MCF 10A (cell line): ENCODE measurements around the gene PGAP6. TPM values are rescaled to one million over a fixed set of nuclear protein-coding genes. Genes with fewer than 3 reads are reported as not detected.
"Not testable (repeated sequence)": the region's sequence is repeated elsewhere in the genome, so short reads cannot be mapped to it uniquely, and the experiment has no call there.

Experiments used
- BruUV-seq: library from RNA; stranded (reverse); fragments of 400-500 nt; replicated peaks from 2 replicates; lab custom pipeline; 2021; lab: Mats Ljungman, UMichigan
- CTCF ChIA-PET: fragments of 300-600 bp; sonication (Branson Sonifier 250); formaldehyde crosslinking; extraction: SDS; loops from one replicate; lab custom pipeline; 2021; ENCODE audit warnings: antibody characterized with exemption, inconsistent platforms; lab: Yijun Ruan, JAX
- POLR2A ChIA-PET: fragments of 300-600, 350-650 bp; sonication (Branson Sonifier 250); formaldehyde crosslinking; extraction: SDS; loops from one replicate; lab custom pipeline; 2020; ENCODE audit warnings: antibody characterized with exemption, inconsistent platforms; lab: Yijun Ruan, JAX
- DNase-seq: peaks from one replicate; pipeline ENCODE4 v3.0.0-alpha.2; 2018; ENCODE audit not compliant: unreplicated experiment
- H3K27ac Mint-ChIP-seq: one replicate; pipeline ENCODE4 v1.8.0; 2022; ENCODE audit warnings: mild to moderate bottlenecking, low read depth, mixed read lengths; ENCODE audit not compliant: unreplicated experiment
- H3K27me3 Mint-ChIP-seq: one replicate; pipeline ENCODE4 v1.8.0; 2022; ENCODE audit warnings: mixed read lengths; ENCODE audit not compliant: insufficient read depth, unreplicated experiment
- H3K36me3 Mint-ChIP-seq: one replicate; pipeline ENCODE4 v1.8.0; 2022; ENCODE audit warnings: mild to moderate bottlenecking, moderate library complexity, mixed read lengths; ENCODE audit not compliant: insufficient read depth, unreplicated experiment
- H3K4me1 Mint-ChIP-seq: one replicate; pipeline ENCODE4 v1.8.0; 2022; ENCODE audit warnings: mixed read lengths; ENCODE audit not compliant: insufficient read depth, unreplicated experiment
- H3K4me3 Mint-ChIP-seq: one replicate; pipeline ENCODE4 v1.8.0; 2022; ENCODE audit warnings: mild to moderate bottlenecking, moderate library complexity, mixed read lengths; ENCODE audit not compliant: unreplicated experiment
- H3K9me3 Mint-ChIP-seq: one replicate; pipeline ENCODE4 v1.8.0; 2022; ENCODE audit warnings: mixed read lengths; ENCODE audit not compliant: unreplicated experiment
- intact Hi-C: fragments of 100-400 bp; cut with micrococcal nuclease; formaldehyde crosslinking; loops from 2 replicates; pipeline ENCODE4 v1.14.1; 2022
- total RNA-seq: library from RNA; stranded (reverse); gene quantifications from 2 replicates; pipeline ENCODE4 v1.2.3, GENCODE V29; 2022
- TF ChIP-seq, protein P1 (sequence below): fragments of 200-600 bp; IDR thresholded peaks from one replicate; pipeline ENCODE4 v1.8.0; 2022; ENCODE audit warnings: antibody characterized with exemption, mild to moderate bottlenecking; ENCODE audit not compliant: unreplicated experiment

The PGAP6 gene
- total RNA-seq, 1 experiment from 2014 or later: 18.3 TPM

DNA sequence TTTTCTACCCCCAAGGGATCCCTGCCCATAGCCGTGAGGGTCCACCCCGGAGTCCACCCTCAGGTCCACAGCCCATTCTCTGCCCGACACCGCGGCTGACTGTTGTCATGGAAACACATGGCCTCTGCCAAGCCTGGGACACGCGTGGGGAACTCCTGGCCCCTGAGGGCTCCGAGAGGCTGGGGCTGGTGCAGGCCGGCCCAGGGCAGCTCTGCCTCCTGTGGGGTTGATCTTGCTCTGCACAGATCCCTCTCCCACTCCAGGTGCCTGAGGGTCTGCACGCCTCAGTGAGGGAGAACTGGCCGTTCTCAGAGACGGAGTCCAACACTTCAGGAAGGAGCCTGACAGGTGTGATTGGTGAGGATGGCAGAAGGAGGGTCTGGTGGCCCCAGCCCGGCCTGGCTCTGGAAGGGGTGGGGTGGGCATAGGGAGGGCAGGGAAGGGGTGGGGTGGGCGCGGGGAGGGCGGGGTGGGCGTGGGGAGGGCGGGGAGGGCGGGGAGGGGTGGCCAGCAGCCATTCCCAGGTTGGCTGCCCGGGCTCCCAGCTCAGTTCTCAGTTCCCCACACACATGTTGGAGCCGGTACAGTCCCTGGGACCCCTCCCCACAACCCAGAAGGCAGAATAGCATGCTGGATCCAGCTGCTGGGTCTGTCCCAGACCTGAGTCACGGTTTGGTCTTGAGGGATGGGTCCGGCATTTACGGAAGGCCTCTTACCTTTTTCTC lies 17.9 kb downstream of the PGAP6 start:
- TF ChIP-seq, protein P1, sequence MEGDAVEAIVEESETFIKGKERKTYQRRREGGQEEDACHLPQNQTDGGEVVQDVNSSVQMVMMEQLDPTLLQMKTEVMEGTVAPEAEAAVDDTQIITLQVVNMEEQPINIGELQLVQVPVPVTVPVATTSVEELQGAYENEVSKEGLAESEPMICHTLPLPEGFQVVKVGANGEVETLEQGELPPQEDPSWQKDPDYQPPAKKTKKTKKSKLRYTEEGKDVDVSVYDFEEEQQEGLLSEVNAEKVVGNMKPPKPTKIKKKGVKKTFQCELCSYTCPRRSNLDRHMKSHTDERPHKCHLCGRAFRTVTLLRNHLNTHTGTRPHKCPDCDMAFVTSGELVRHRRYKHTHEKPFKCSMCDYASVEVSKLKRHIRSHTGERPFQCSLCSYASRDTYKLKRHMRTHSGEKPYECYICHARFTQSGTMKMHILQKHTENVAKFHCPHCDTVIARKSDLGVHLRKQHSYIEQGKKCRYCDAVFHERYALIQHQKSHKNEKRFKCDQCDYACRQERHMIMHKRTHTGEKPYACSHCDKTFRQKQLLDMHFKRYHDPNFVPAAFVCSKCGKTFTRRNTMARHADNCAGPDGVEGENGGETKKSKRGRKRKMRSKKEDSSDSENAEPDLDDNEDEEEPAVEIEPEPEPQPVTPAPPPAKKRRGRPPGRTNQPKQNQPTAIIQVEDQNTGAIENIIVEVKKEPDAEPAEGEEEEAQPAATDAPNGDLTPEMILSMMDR: no peak
- H3K4me3 Mint-ChIP-seq: no peak overlapping the region
- CTCF ChIA-PET: interaction anchor here (0.6 to 2.3 kb wide), 7 partner anchors 14 to 267 kb away, joined by 3 to 8 read pairs (median 3); no protein-coding TSS in a partner anchor
- intact Hi-C loops: loop anchor here (2.0 kb wide), 1 partner anchor 135 kb away; the partner anchor contains the start of gene LUC7L
- POLR2A ChIA-PET: interaction anchor here (0.7 kb wide), 1 partner anchor 78 kb away, joined by 4 read pairs; no protein-coding TSS in a partner anchor
- H3K9me3 Mint-ChIP-seq: no peaks in the 10 kb centered on the region
- H3K27me3 Mint-ChIP-seq: no peaks in the 10 kb centered on the region
- no peaks in the 10 kb centered on the region for H3K4me1 Mint-ChIP-seq
- peaks cover 12% of the 10 kb centered on the region for H3K36me3 Mint-ChIP-seq
- H3K27ac Mint-ChIP-seq: peak overlapping the region; percentile 51
- DNase-seq: no peak
- no TSS peak for BruUV-seq

DNA sequence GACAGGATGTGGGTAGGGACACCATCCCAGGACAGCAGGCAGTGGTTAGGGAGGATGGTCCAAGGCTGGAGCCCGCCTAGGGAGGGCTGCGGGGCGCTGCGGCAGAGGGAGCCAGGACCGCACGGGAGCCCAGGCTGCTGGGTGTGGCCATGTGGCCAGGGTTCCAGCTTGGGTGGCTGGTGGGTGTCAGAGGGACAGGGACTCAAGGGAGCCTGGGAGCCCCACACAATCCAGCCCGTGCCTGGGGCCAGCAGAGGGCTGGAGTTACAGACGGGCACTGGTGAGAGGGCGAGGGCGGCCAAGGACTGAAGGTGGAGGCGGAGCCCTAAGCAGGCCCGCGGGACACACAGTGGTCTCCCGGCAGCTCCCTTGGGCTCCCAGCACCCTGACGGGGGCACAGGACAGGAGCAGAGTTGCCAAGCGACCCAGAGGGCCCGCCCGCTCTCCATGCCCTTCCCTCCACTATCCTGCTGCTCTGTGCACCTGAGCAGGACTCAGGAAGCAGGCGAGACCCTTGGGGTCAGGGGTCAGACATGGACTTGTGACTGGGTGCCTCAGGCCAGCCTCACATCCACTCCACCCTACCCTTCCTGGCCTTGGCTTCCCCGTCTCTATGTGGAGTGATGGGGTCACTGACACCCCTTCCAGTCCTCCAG lies 18.5 kb downstream of the PGAP6 start:
- intact Hi-C loops: loop anchor here (2.0 kb wide), 1 partner anchor 134 kb away; the partner anchor contains the start of gene LUC7L
- no peaks in the 10 kb centered on the region for H3K4me1 Mint-ChIP-seq
- ChIA-PET POLR2A (no interaction called here), CTCF (interaction anchor here (0.6 to 2.5 kb wide), 13 partner anchors 12 to 1534 kb away, joined by 3 to 34 read pairs (median 5); no protein-coding TSS in a partner anchor)
- no TSS peak for BruUV-seq
- no peak overlapping the region for H3K27ac Mint-ChIP-seq
- peaks cover 10% of the 10 kb centered on the region for H3K36me3 Mint-ChIP-seq
- no peak overlapping the region for H3K4me3 Mint-ChIP-seq
- H3K27me3 Mint-ChIP-seq: no peaks in the 10 kb centered on the region
- DNase-seq: no peak
- H3K9me3 Mint-ChIP-seq: no peaks in the 10 kb centered on the region
- TF ChIP-seq, protein P1: no peak

DNA sequence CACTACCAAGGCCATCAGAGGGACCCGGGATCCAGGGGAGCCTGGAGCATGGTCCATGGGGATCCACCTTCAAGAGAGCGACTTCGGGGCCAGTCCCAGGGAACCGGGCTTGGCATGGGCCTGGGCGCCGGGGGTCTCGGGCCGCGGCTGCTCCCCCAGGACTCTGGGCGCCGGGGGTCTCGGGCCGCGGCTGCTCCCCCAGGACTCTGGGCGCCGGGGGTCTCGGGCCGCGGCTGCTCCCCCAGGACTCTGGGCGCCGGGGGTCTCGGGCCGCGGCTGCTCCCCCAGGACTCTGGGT lies 19.1 kb downstream of the PGAP6 start:
- H3K27ac Mint-ChIP-seq, H3K4me3 Mint-ChIP-seq, H3K4me1 Mint-ChIP-seq, H3K9me3 Mint-ChIP-seq, BruUV-seq, DNase-seq, H3K27me3 Mint-ChIP-seq: not testable (repeated sequence)
- POLR2A ChIA-PET: interaction anchor here (1.2 to 1.5 kb wide), 2 partner anchors 8 to 134 kb away, joined by 6 to 11 read pairs; partner anchors contain the start of gene LUC7L
- intact Hi-C loops: loop anchor here (1.0 to 2.0 kb wide), 3 partner anchors 134 to 297 kb away; partner anchors contain the start of gene LUC7L
- peaks cover 10% of the 10 kb centered on the region for H3K36me3 Mint-ChIP-seq
- CTCF ChIA-PET: interaction anchor here (0.6 to 2.5 kb wide), 26 partner anchors 9 to 1535 kb away, joined by 3 to 34 read pairs (median 4); no protein-coding TSS in a partner anchor

DNA sequence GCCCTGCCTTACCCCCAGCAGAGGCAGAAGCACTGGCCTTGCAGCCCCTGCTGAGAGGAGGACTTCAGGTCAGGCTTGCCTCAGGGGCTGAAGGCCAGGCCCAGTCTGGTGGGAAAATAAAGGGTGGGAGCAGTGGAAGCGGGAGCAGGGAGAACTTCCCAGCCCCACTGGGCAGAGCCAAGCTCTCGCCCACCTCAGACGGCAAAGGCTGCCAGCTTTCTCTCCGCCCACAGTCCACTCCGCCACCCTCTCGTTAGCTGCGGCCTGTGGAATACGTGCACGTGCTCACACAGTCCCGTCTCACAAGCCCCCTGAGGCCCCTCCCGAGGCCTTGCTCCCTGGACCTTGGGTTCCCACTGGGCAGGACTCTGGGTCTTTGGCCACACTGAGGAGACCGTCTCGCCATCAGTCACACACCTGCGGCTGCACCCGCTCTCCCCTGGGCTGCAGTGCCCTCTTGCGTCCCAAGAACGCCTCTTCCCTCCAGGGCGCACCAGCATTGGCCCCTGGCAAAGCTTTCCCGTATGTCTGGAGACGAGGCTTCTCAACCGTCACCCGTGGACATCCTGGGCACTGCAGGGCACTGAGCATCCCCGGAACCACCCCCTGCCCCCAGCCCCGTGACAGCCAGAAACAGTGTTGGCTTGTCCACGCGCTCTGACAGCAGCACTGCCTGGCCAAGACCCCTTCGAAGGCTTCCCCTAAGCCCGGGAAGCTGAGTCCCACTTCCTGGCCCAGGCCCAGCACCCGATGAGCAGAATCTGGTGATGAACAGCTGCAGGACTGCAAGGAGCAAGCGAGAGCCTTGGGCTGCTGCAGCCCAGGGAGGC lies 19.7 kb downstream of the PGAP6 start:
- ChIA-PET POLR2A (interaction anchor here (0.7 to 1.6 kb wide), 5 partner anchors 8 to 290 kb away, joined by 3 to 11 read pairs (median 6); partner anchors contain the start of genes LUC7L and RHBDF1), CTCF (interaction anchor here (0.6 to 2.5 kb wide), 37 partner anchors 10 to 1536 kb away, joined by 3 to 34 read pairs (median 4); no protein-coding TSS in a partner anchor)
- H3K36me3 Mint-ChIP-seq: peaks cover 5% of the 10 kb centered on the region
- H3K4me1 Mint-ChIP-seq: no peaks in the 10 kb centered on the region
- peak; percentile 86 for DNase-seq
- no peak overlapping the region for H3K27ac Mint-ChIP-seq
- no TSS peak for BruUV-seq
- H3K27me3 Mint-ChIP-seq: no peaks in the 10 kb centered on the region
- TF ChIP-seq, protein P1: peak; percentile 92
- H3K4me3 Mint-ChIP-seq: no peak overlapping the region
- no peaks in the 10 kb centered on the region for H3K9me3 Mint-ChIP-seq
- intact Hi-C loops: loop anchor here (1.0 to 2.0 kb wide), 3 partner anchors 133 to 297 kb away; partner anchors contain the start of gene LUC7L
